Heart left ventricle (tissue), 16 donors: ENCODE results near the gene TOMM20. TPM values are rescaled to one million over a fixed set of nuclear protein-coding genes. Genes with fewer than 3 reads are reported as not detected.
"Not testable (repeated sequence)": the region's sequence is repeated elsewhere in the genome, so short reads cannot be mapped to it uniquely, and the experiment has no call there.

ENCODE experiments used
- ATAC-seq, 4 donors: fragments of 200-7000 bp; cut with Tn5 transposase; one replicate each; pipeline ENCODE4 v1.9.1; 2020 to 2022; ENCODE audit warnings: moderate library complexity in 4 of 4, mild to moderate bottlenecking in 3 of 4, moderate number of reproducible peaks in 1 of 4
- DNase-seq, 5 donors: peaks; one replicate each; pipeline ENCODE4 v3.0.0-alpha.2; 2020
- H3K27ac ChIP-seq, 12 donors: fragments of 200-600 bp; sonication (generic) in 4 of 12; one replicate each; pipeline versions ENCODE4 v1.5.0 to v1.8.0; 2016 to 2022; ENCODE audit warnings: mild to moderate bottlenecking in 2 of 12
- H3K27me3 ChIP-seq, 9 donors: fragments of 200-600 bp; sonication (generic) in 2 of 9; one replicate each; pipeline versions ENCODE4 v1.5.1 to v1.8.0; 2016 to 2022; ENCODE audit warnings: mild to moderate bottlenecking in 3 of 9
- H3K36me3 ChIP-seq, 9 donors: fragments of 200-600 bp; sonication (generic) in 2 of 9; one replicate each; pipeline versions ENCODE4 v1.5.0 to v1.8.0; 2018 to 2022; ENCODE audit warnings: mild to moderate bottlenecking in 2 of 9
- H3K4me1 ChIP-seq, 12 donors: fragments of 200-600 bp; sonication (generic) in 4 of 12; one replicate each; pipeline versions ENCODE4 v1.5.0 to v1.8.0; 2016 to 2022; ENCODE audit warnings: mild to moderate bottlenecking in 3 of 12
- H3K4me3 ChIP-seq, 12 donors: fragments of 200-600 bp; sonication (generic) in 4 of 12; one replicate each; pipeline versions ENCODE4 v1.5.0 to v1.8.0; 2017 to 2022; ENCODE audit warnings: mild to moderate bottlenecking in 9 of 12, moderate library complexity in 4 of 12
- H3K9me3 ChIP-seq, 12 donors: fragments of 200-600 bp; sonication (generic) in 4 of 12; one replicate each; pipeline versions ENCODE4 v1.5.0 to v1.8.0; 2016 to 2022; ENCODE audit warnings: mild to moderate bottlenecking in 1 of 12
- CTCF ChIP-seq, 12 donors: fragments of 200-600 bp; sonication (generic) in 4 of 12; IDR thresholded peaks; one replicate each; pipeline versions ENCODE4 v1.5.0 to v1.8.0; 2018 to 2022; ENCODE audit warnings: antibody characterized with exemption in 12 of 12, mild to moderate bottlenecking in 5 of 12
- POLR2A ChIP-seq, 2 donors: fragments of 450-650 bp; IDR thresholded peaks; one replicate each; pipeline ENCODE4 v1.6.1; 2017; ENCODE audit warnings: antibody characterized with exemption in 2 of 2, mild to moderate bottlenecking in 2 of 2, moderate library complexity in 2 of 2
- WGBS, 4 donors: extraction: QIAGEN DNeasy Blood & Tissue Kit in 2 of 4; methylation state at CpG; one replicate each; pipeline versions ENCODE4 v1.1.5 to v1.1.7; 2013 to 2018; 5-methylcytosine and 5-hydroxymethylcytosine counted together
- intact Hi-C, 10 donors: fragments of 100-400 bp; cut with DNase I; formaldehyde crosslinking; loops; one replicate each; pipeline versions ENCODE4 v1.11.1 to v1.14.2; 2022
- polyA plus RNA-seq, 2 donors: library from polyadenylated mRNA; stranded (reverse); fragments of 200-250 nt; gene quantifications; one replicate each; pipeline ENCODE4 v1.2.3, GENCODE V29; 2013
- total RNA-seq, 9 donors: library from RNA; depleted of rRNA in 2 of 9; stranded (reverse); fragments of >200 nt in 2 of 9; fragmentation: NEBNext Ultra II Directional in 3 of 9; extraction: Animal tissue kit (Norgen Biotek cat#: 25700) in 3 of 9; gene quantifications; one replicate each; pipeline versions ENCODE4 v1.1.0 to v1.2.4, GENCODE V29; 2016 to 2023
- donor health status: ischemic (EF 13 %, LVEDD 7.1; RV severe dilation, severe dysfunction).
- donor health status: healthy with polysubstance abuse.
- donor health status: DM: no; HTN: yes; CAD: no.
- donor health status: DM: no; HTN: no; CAD: no.
- donor health status: ischemic (EF 25% LVEDD 6.9; RV normal size, moderate dysfunction).
- donor health status: ischemic (EF 25% LVEDD 5.7; RV mildly dilated, moderate dysfunction).
- donor health status: healthy.
- donor health status: DM: yes; HTN: yes; CAD: no.
- donor health status: ischemic (EF 35%, LVEDD 5.7; RV mildly dilated, moderate dysfunction).
- donor health status: nonischemic (EF 11% LVEDD 7.7; RV severe dilation, severe dysfunction).
- donor health status: DM: yes; HTN: yes; CAD: no.
- donor health status: PGD.
- donor health status: ischemic (EF 29% LVEDD 5.4; RV normal size, mild dysfunction).
- donor health status: nonischemic (EF 23%, LVEDD 6.1; RV moderate dilation, normal function).

TOMM20 gene
- total and polyA plus RNA-seq, 11 donors: 43.0 to 100 (median 82.7) TPM

GRCh38 chr1:235080297-235080657 is 48.4 kb downstream of the TOMM20 start:
- peaks cover 0 to 79% (median 54%) of the 10 kb centered on the region in 12 donors for H3K4me1 ChIP-seq
- not testable (repeated sequence) for ATAC-seq, H3K4me3 ChIP-seq, H3K36me3 ChIP-seq, H3K9me3 ChIP-seq, H3K27me3 ChIP-seq, DNase-seq
- peak overlapping the region; percentile 17 to 96 (median 74) for H3K27ac ChIP-seq
- WGBS, 4 donors: 87 to 96% (median 93%) methylated on average over 4 of the region's 4 CpGs
- intact Hi-C loops: loop anchor here in 7 of 10 donors (5.0 to 10.0 kb wide), 6 partner anchors 33 to 483 kb away; partner anchors contain the start of gene IRF2BP2 (in 3 of the 7)

DNA sequence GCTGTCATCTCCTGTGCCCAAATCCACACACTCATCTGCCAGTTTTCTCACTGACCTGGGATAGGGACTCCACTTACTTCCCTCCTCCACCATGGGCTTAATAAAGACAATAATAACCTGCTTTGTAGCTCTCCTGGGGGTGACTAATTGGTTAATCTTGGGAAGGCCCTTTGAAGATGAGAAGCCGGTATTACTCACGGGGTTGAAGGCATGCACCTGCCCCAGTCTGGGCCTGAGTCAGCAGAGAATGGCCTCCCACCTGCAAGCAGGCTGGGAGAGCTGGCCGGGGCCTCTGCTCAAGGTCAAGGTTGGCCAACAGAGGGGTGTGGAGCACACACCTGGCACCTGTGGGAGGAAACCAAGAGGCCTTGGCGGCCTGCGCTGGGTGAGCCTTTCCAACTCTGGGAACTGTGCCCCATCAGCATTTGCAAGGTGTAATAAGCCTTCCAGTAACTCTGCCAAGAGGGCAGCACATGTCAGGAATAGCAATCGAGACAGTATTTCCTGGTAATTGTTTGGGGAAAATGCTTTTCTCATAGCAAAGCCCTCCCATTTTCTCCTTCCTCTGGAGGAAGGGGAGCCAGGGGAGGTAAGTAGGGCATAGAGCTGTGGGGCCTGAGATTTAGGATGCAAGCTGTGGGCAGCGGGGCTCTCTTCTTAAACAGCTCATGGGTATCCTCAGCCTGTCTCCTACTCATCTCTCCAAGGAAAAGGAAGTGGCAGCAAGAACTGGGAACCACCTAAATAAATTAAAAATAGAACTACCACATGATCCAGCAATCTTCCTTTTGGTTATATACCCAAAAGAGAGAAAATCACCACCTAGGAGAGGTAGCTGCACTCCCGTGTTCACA is 49.0 kb downstream of the TOMM20 start:
- TF ChIP-seq CTCF (IDR thresholded peaks at IDR 0.05) (no peak), POLR2A (IDR thresholded peaks at IDR 0.05) (no peak)
- Histone ChIP-seq H3K27ac (peak overlapping the region; percentile 17 to 96 (median 74)), H3K27me3 (no peaks in the 10 kb centered on the region), H3K9me3 (no peaks in the 10 kb centered on the region), H3K4me1 (peaks cover 0 to 85% (median 60%) of the 10 kb centered on the region in 12 donors), H3K36me3 (no peaks in the 10 kb centered on the region), H3K4me3 (no peak overlapping the region)
- 41 to 55% (median 49%) methylated on average over 8 of the region's 8 CpGs for WGBS, 4 donors
- ATAC-seq (no peak), DNase-seq (peak in 2 of 5 donors; percentile 33 to 66)
- intact Hi-C loops: loop anchor here (2.0 to 10.0 kb wide), 18 partner anchors 32 to 482 kb away; partner anchors contain the start of gene IRF2BP2 (in 6 of the 10)

GRCh38 chr1:235078480-235079381 is 49.9 kb downstream of the TOMM20 start:
- no peaks in the 10 kb centered on the region for H3K27me3 ChIP-seq
- no peak for DNase-seq
- no peak overlapping the region for H3K4me3 ChIP-seq
- TF ChIP-seq CTCF (IDR thresholded peaks at IDR 0.05) (peak in 1 of 12 donors; percentile 22), POLR2A (IDR thresholded peaks at IDR 0.05) (no peak)
- no peaks in the 10 kb centered on the region for H3K9me3 ChIP-seq
- intact Hi-C loops: loop anchor here in 9 of 10 donors (2.0 to 10.0 kb wide), 13 partner anchors 81 to 480 kb away; partner anchors contain the start of gene IRF2BP2 (in 3 of the 9)
- H3K4me1 ChIP-seq: peaks cover 6 to 89% (median 63%) of the 10 kb centered on the region in 12 donors
- 49 to 60% (median 54%) methylated on average over 8 to 9 of the region's 9 CpGs for WGBS, 4 donors
- H3K27ac ChIP-seq: peak overlapping the region; percentile 17 to 96 (median 74)
- no peak for ATAC-seq
- H3K36me3 ChIP-seq: no peaks in the 10 kb centered on the region

- WGBS, 4 donors: 84 to 89% (median 85%) methylated on average over 15 of the region's 15 CpGs
- no peak for TF ChIP-seq CTCF (IDR thresholded peaks at IDR 0.05)
- no peak for TF ChIP-seq POLR2A (IDR thresholded peaks at IDR 0.05)
- peak overlapping the region in 11 of 12 donors; percentile 47 to 99 (median 94) for H3K27ac ChIP-seq
- no peaks in the 10 kb centered on the region for H3K9me3 ChIP-seq
- intact Hi-C loops: loop anchor here in 9 of 10 donors (2.0 to 10.0 kb wide), 13 partner anchors 81 to 479 kb away; partner anchors contain the start of gene IRF2BP2 (in 3 of the 9)
- peaks cover 9 to 89% (median 63%) of the 10 kb centered on the region in 12 donors for H3K4me1 ChIP-seq
- no peak for DNase-seq
- H3K36me3 ChIP-seq: no peaks in the 10 kb centered on the region
- H3K27me3 ChIP-seq: no peaks in the 10 kb centered on the region
- H3K4me3 ChIP-seq: no peak overlapping the region
- no peak for ATAC-seq
Measured at GRCh38 chr1:235077571-235078479, 50.8 kb downstream of the TOMM20 start.
